Lung (tissue), 12 donors: Measurements from ENCODE around the gene TMEM254. TPM values are rescaled to one million over a fixed set of nuclear protein-coding genes. Genes with fewer than 3 reads are reported as not detected.

Experiments
- ATAC-seq: fragments of 200-7000 bp; cut with Tn5 transposase; one replicate; pipeline ENCODE4 v1.9.1; 2020; ENCODE audit warnings: moderate number of reproducible peaks; ENCODE audit not compliant: insufficient read depth, low FRiP score
- DNase-seq, 3 donors: peaks; one replicate each; pipeline ENCODE4 v3.0.0-alpha.2; 2013 to 2017
- H3K27ac ChIP-seq, 2 donors: one replicate each; pipeline ENCODE4 v1.5.1; 2013; ENCODE audit warnings: mild to moderate bottlenecking in 2 of 2, moderate library complexity in 2 of 2, control low read depth in 1 of 2, inconsistent platforms in 1 of 2, low read depth in 1 of 2, low read length in 1 of 2
- H3K27me3 ChIP-seq, 3 donors: one replicate each; pipeline ENCODE4 v1.5.1; 2013; ENCODE audit warnings: low read length in 2 of 3; ENCODE audit not compliant: control insufficient read depth in 3 of 3, insufficient read depth in 3 of 3
- H3K36me3 ChIP-seq, 4 donors: one replicate each; pipeline ENCODE4 v1.5.1; 2013; ENCODE audit warnings: low read length in 4 of 4, mild to moderate bottlenecking in 1 of 4, moderate library complexity in 1 of 4; ENCODE audit not compliant: control insufficient read depth in 4 of 4, insufficient read depth in 4 of 4
- H3K4me1 ChIP-seq, 5 donors: one replicate each; pipeline ENCODE4 v1.5.1; 2013; ENCODE audit warnings: low read length in 5 of 5, mild to moderate bottlenecking in 2 of 5, moderate library complexity in 1 of 5; ENCODE audit not compliant: control insufficient read depth in 5 of 5, insufficient read depth in 5 of 5
- H3K4me3 ChIP-seq: one replicate; pipeline ENCODE4 v1.5.1; 2013; ENCODE audit warnings: mild to moderate bottlenecking, control low read depth, moderate library complexity
- H3K9ac ChIP-seq, 2 donors: one replicate each; pipeline ENCODE4 v1.5.1; 2013; ENCODE audit warnings: low read length in 2 of 2, control low read depth in 1 of 2; ENCODE audit not compliant: insufficient read depth in 1 of 2
- H3K9me3 ChIP-seq, 4 donors: one replicate each; pipeline ENCODE4 v1.5.1; 2013; ENCODE audit warnings: low read length in 3 of 4, mild to moderate bottlenecking in 1 of 4, moderate library complexity in 1 of 4; ENCODE audit not compliant: control insufficient read depth in 4 of 4, insufficient read depth in 3 of 4
- CTCF ChIP-seq: IDR thresholded peaks from 2 replicates; pipeline ENCODE4 v1.5.1; 2012; ENCODE audit warnings: mild to moderate bottlenecking; ENCODE audit errors: control extremely low read depth, extremely low read depth
- WGBS, 2 donors: extraction: QIAGEN DNeasy Blood & Tissue Kit; methylation state at CpG; one replicate each; pipeline ENCODE4 v1.1.7; 2013; 5-methylcytosine and 5-hydroxymethylcytosine counted together
- polyA plus RNA-seq, 2 donors: library from polyadenylated mRNA; stranded (reverse); fragments of 200-250 nt; gene quantifications; one replicate each; pipeline ENCODE4 v1.2.1, GENCODE V29; 2013
- total RNA-seq, 2 donors: library from RNA; depleted of rRNA in 1 of 2; stranded (reverse); fragments of >200 nt in 1 of 2; gene quantifications; one replicate each; pipeline ENCODE4 v1.2.1, GENCODE V29; 2014 to 2021
- donor health status: control.
- donor health status: control.
- donor health status: Bipolar disorder and iron deficiency.
- donor health status: healthy.
- donor health status: DM: yes; HTN: yes; CAD: no.

TMEM254 gene
- total and polyA plus RNA-seq, 4 donors: 14.0 to 25.8 (median 18.6) TPM

GRCh38 chr10:80100861-80101695, 22.6 kb downstream of the TMEM254 start:
- no peak for ATAC-seq
- H3K9ac ChIP-seq: peak overlapping the region in 1 of 2 donors; percentile 13
- H3K4me3 ChIP-seq: no peak overlapping the region
- H3K4me1 ChIP-seq: peaks cover 0 to 29% (median 5%) of the 10 kb centered on the region in 5 donors
- H3K27me3 ChIP-seq: no peaks in the 10 kb centered on the region
- peak in 1 of 3 donors; percentile 26 for DNase-seq
- H3K36me3 ChIP-seq: no peaks in the 10 kb centered on the region
- no peak for TF ChIP-seq CTCF
- 81% methylated on average over 15 of the region's 15 CpGs for WGBS, 2 donors
- no peak overlapping the region for H3K27ac ChIP-seq
- no peaks in the 10 kb centered on the region for H3K9me3 ChIP-seq

GRCh38 chr10:80104066-80104926, 25.8 kb downstream of the TMEM254 start:
- H3K4me1 ChIP-seq: peaks cover 0 to 40% (median 5%) of the 10 kb centered on the region in 5 donors
- H3K9me3 ChIP-seq: peaks cover 0 to 9% (median 4%) of the 10 kb centered on the region in 4 donors
- peak; percentile 58 for ATAC-seq
- H3K27ac ChIP-seq: peak overlapping the region; percentile 22 to 54
- no peak for TF ChIP-seq CTCF
- no peak overlapping the region for H3K4me3 ChIP-seq
- peak overlapping the region; percentile 2 to 73 for H3K9ac ChIP-seq
- DNase-seq: peak; percentile 90 to 98 (median 98)
- no peaks in the 10 kb centered on the region for H3K27me3 ChIP-seq
- WGBS, 2 donors: 40 to 61% methylated on average over 10 of the region's 10 CpGs
- H3K36me3 ChIP-seq: no peaks in the 10 kb centered on the region

GRCh38 chr10:80108576-80109239, 30.2 kb downstream of the TMEM254 start:
- no peak for ATAC-seq
- H3K27me3 ChIP-seq: no peaks in the 10 kb centered on the region
- TF ChIP-seq CTCF: no peak
- peaks cover 0 to 13% (median 5%) of the 10 kb centered on the region in 4 donors for H3K9me3 ChIP-seq
- no peak overlapping the region for H3K27ac ChIP-seq
- no peaks in the 10 kb centered on the region for H3K36me3 ChIP-seq
- DNase-seq: no peak
- 84 to 91% methylated on average over 8 of the region's 8 CpGs for WGBS, 2 donors
- H3K4me1 ChIP-seq: peaks cover 0 to 46% (median 5%) of the 10 kb centered on the region in 5 donors
- no peak overlapping the region for H3K9ac ChIP-seq
- H3K4me3 ChIP-seq: no peak overlapping the region
